Fibroblast of skin of left biceps (primary cell): ENCODE measurements around the gene DNASE1L2.
"Not testable (repeated sequence)": the region's sequence is repeated elsewhere in the genome, so short reads cannot be mapped to it uniquely, and the experiment has no call there.

ENCODE experiments used
- DNase-seq, 2 experiments: peaks; one replicate each; pipeline ENCODE4 v3.0.0-alpha.2; 2013; ENCODE audit warnings: low read depth in 2 of 2

DNASE1L2 gene

DNA sequence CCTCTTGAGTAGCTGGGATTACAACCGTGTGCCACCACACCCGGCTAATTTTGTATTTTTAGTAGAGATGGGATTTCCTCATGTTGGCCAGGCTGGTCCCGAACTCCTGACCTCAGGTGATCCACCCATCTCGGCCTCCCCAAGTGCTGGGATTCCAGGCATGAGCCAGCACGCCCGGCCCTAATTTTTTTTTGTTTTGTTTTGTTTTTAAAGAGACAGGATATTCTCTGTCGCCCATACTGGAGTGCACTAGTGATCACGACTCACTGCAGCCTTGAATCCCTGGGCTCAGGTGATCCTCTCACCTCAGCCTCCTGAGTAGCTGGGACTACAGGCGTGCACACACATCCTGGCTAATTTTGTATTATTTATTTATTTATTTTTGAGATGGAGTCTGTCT lies 4.1 kb downstream of the DNASE1L2 start:
- DNase-seq, result not testable (repeated sequence)

DNA sequence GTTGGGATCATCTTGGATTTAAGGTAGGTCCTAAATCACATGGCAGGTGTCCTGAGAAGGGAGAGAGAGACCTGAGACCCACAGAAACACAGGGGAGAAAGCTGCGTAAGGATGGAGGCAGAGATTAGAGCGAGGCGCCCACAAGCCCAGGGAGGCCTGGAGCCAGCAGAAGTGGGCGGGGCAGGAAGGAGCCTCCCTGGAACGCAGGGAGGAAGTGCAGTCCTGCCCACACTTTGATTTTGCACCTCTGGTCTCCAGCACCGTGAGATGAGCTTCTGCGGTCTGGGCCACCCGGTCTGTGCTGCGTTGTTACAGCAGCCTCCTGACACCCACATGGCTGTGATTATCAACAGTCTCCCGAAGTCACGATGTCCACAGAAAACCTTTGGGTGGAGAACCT lies 6.4 kb downstream of the DNASE1L2 start:
- no peak for DNase-seq

DNA sequence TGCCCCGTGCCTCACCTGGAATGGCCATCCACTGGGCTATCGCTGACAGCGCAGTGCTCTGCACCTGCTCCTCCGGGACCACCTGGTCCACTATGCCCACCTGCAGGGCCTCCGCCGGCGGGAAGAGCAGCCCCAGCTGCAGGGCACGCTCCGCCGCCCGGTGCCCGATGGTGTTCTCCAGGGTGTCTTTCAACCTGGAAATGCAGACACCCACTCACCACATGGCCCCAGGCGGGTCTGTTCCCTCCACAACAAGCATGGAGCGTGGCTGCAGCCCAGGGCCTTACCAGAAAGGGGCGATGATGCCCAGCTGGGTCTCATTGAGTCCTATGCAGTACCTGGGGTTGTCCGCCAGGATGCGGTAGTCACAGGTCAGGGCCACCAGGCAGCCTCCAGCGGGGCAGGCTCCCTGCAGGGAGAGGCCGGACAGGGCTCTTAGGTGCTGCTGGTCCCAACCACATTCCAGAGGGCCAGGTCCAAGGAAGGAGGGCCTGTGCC lies 6.8 kb downstream of the DNASE1L2 start:
- DNase-seq, result no peak

DNA sequence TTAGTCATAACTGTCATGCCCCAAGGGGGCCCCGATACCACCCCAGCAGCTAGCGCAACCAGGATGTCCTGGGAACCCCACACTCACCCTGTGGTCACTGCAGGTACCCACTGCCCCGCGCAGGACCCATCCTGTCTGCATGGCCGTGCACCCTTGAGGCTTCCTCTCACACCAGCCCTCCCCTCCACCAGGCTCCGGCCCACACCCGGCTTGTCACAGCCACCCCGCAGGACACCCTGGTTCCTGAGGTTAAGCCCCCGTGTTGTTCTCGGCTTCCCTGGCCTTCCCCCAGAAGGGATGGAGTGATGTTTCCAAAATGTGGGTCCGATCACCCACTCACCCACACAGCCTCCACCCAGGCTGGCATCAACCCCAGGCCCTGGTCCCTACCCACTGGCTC lies 7.5 kb downstream of the DNASE1L2 start:
- DNase-seq, result no peak

DNA sequence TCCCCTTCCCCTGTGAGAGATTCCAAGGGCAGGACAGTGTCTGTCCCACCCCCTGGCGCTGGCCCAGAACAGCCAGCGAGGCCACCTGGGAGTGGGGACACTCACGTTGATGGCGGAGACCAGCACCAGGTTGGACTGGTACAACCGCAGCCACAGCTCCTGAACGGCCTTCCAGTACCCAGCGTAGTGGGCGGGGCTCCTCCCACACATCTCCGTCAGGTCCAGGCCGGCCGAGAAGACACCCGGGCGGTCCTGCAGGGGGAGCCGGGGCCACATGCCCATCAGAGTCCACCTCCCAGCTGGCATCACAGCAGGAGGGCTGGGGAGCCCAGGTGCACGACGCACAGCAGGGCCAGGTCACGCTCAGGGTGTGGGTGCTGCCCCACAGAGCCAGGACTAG lies 8.1 kb downstream of the DNASE1L2 start:
- DNase-seq, result no peak

DNA sequence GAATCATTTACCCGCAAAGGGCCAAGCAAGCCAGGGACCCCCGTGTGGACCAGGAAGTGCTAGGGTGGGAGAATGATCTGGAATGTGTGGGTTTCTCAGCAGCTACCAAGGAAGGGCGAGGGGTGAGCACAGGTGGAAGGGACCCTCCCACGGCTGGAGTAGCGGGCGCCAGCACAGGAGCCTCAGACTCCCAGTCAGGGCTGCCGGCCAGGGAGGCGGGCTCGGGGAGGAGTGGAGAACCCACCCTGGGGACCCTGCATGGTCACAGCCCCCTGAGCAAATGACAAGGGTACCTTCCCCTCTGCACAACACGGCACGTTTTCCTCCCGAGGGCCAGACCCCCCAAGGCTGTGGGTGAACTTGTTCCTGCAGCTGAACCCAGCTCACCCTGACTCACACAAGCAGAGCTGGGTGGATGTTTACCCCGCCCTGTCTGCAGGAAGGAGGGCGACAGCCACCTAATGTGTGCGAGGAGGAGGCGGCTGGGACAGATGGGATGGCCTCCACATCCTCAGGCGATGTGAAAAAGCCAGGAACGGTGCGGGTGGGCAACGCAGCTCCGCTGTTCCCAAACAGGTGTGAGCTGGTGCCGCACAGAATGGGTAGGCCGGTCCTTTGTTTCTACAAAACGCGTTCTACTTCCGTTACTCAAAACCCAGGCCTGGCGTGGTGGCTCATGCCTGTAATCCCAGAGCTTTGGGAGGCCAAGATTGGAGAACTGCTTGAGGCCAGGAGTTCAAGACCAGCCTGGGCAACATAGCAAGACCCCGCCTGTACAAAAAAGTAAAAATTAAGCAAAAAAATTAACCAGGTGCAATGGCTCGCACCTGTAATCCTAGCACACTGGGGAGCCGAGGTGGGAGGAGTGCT lies 8.9 kb downstream of the DNASE1L2 start:
- no peak for DNase-seq

- no peak for DNase-seq
Observed at GRCh38 chr16:2246301-2246885, 10.1 kb downstream of the DNASE1L2 start.

- no peak for DNase-seq
Observed at GRCh38 chr16:2250652-2251295, 14.5 kb downstream of the DNASE1L2 start.

DNA sequence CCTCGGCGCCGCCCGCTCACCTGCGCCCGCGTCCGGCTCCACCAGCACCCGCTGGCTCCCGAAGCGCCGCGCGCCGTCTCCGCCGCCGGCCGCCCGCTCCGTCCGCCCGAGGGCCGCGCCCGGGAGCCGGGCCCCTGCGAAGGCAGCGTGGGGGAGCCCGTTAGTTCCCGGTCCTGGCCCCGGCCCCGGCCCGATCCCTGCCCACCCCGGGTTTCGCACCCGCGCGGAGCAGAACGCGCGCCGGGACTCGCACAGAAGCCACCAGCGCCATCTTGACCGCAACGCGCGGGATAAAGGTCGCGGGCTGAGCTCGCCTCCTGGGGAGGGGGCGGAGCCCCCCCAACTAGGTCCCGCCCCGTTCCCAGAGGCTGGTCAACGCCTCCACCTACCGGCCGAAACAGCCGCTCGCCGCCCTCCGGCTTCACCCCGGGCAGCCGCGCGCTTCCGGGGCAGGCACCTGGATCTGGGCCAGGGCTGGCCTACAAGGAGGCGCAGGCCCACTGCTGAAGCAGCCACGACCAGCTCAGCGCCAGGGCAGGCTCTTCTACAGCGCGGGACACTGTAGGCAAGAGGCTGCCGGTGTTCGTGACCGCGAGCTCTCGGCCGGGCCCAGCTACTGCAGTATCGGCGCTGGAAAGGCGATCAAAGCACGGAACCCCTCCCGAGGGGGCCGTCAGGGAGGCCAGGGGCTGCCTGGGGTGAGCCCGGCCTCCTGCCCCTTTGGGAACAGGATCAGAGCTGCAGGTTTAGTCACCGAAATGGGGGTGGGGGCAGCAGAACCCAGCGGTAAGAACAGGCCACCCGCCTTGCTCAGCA lies 15.3 kb downstream of the DNASE1L2 start, which contains the start of gene ECI1:
Gene ECI1 (minus strand): TSS at position 292 of the 816 bp plus-strand sequence. CDS start 21 bp downstream, at position 271.
- peak; percentile 57 to 65 for DNase-seq

- no peak for DNase-seq
Observed at GRCh38 chr16:2252806-2253148, 16.5 kb downstream of the DNASE1L2 start.

- no peak for DNase-seq
Observed at GRCh38 chr16:2253293-2253692, 17.0 kb downstream of the DNASE1L2 start.

- no peak for DNase-seq
Observed at GRCh38 chr16:2256531-2257140, 20.4 kb downstream of the DNASE1L2 start.

DNA sequence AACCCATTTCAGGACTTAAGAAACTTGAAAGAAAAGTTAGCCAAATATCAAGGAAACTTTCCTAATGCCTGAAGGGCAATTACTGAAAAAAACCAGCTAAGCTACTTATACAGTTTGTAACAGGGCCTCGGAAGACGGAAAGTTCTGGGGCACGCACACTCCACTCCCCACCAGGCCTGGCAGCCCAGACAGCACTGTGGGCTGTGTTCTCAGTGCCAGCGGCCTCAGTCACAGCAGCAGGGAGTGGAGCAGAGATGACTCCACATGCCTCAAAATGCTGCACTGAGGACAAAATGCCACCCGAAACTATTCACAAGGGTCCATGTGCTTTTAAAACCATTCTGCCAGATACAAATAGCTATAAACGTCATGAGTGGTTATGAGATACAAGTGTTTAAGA lies 21.5 kb downstream of the DNASE1L2 start:
- no peak for DNase-seq

DNA sequence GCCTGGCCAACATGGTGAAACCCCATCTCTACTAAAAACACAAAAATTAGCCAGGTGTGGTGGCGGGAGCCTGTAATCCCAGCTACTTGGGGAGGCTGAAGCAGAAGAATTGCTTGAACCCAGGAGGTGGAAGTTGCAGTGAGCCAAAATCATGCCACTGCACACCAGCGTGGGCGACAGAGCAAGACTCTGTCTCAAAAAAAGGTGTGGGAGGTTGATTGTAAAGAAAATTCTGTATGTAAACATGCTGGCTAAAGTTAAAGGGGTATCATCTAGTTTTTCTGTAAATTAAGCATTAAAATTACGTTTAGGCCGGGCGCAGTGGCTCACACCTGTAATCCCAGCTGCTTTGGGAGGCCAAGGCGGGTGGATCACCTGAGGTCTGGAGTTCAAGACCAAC lies 22.3 kb downstream of the DNASE1L2 start:
- DNase-seq, result not testable (repeated sequence)

GRCh38 chr16:2260250-2260649 lies 24.0 kb downstream of the DNASE1L2 start:
- DNase-seq, result no peak

DNA sequence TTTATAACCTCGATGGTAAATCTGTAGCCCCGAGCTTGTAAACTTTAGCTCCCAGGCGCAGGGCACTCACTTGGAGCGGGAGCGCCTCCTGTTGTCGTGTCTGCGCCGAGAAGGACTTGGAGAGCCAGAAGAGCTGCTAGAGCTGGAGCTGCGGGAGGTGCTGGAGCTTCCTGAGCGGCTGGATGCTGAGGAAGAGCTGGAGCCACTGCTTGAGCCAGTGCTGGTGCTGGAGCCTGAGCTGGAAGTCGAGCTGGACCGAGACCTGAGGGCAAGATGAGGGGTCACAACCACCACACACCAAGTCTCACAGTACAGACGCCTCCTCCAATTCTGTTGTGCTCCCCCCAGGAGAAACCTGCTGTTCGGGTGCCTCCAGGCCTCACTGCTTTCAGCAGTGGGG lies 26.8 kb downstream of the DNASE1L2 start:
- DNase-seq, result not testable (repeated sequence)

DNA sequence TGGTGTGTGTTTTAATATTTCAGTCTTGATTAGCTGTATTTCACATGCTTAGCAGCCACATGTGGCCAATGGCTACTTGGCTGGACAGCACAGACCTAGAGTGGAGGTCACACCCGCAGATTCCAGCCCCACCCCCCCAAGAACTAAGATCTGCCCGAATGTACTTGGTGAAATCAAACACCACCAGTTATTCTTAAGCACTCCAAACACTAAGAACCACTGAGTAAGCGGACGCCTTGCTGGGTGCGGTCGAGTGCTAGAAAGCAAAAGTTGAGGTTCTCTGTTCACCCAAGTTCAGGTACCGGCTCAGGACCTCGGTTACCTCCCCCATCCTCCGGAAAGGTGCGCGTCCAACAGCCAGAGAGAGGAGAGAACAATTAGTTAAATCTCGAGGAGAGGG lies 30.6 kb downstream of the DNASE1L2 start:
- DNase-seq, result not testable (repeated sequence)

DNA sequence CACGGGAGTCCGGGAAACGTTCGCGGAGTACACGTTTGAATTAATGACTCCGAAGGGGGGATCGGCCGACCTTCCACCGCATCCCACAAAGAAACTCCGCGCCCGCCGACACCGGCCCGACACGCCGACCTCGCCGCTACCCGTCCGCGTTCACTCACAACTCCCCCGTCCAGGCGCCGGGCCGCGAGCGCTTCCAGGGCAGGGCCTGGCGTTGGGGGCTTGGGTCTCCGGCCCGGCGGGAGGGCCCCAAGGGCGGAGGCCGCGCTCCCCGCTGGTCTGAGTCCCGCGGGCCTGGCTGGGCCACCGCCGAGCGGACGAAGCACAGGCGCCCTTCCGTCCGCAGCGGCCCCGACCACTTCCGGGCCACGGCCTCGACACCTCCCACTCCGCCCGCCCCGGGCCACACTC lies 31.3 kb downstream of the DNASE1L2 start:
- DNase-seq, result not testable (repeated sequence)

DNA sequence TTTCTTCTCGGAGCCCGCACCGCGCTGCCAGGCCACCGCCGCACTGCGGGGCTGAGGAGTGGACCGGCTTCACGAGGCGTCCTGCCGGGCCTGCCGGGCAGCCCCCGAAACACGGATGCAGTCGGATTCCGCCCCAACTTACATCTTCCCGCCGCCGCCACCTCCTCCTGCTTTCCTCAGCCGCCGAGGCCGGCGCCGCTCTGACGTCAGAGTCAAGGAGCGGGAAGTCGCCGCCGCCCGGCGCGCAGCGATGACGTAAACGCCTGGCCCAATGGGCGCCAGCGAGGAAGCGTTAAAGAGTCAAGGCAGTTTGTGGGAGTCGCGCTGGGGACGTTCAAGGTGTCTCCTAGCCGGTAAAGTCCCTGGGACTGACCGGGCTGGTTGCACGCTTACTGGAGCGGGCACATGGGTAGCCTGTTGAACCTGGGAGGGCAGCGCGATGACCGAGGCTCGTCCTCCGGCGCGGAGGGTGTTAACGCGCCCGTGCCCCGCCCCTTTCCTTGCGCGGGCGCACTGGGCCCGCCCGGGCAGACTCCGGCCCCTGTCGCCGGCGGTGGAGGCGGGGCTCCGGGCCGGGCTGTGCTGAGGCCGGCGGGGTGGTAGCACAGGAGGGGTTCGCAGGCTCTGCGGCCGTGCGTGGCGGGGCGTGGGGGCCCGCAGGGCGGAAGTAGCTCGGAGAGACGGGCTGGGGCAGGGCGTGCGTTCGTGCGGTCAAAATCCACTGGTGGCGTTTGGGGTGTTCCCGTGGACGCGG lies 31.8 kb downstream of the DNASE1L2 start, which contains the start of gene RNPS1:
Gene RNPS1 (minus strand): TSS at position 214 of the 754 bp plus-strand sequence. CDS start 3,483 bp downstream, outside the sequence.
- peak; percentile 84 to 88 for DNase-seq

DNA sequence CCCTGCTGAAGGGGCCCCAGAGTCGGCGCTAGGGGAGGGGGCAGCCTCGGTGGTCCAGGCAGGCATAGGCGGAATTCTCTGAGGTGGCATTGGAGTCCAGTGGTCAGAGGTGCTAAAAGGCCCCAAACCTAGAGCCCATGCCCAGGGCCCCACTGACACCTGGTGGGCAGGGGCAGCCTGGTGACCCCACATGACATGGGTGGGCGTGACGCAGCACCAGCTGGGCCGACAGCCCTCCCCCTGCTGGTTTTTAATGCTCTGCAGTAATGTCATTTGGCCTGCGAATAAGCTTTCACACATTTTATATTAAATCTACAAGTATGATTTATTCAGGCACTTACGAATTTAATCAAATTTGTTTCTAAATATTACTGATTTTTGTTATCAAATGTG lies 33.8 kb downstream of the DNASE1L2 start:
- DNase-seq, result no peak
